GM21528 (cell line): ENCODE measurements around the gene CCDC92.

ENCODE experiments used
- ATAC-seq: cut with Tn5 transposase; IDR thresholded peaks from one replicate; pipeline ENCODE4 v1.9.1; 2021; ENCODE audit warnings: mild to moderate bottlenecking, moderate library complexity; ENCODE audit not compliant: unreplicated experiment, low FRiP score

The CCDC92 gene

GRCh38 chr12:123938679-123939480 lies 33.8 kb downstream of the CCDC92 start:
- no peak for ATAC-seq

GRCh38 chr12:123937707-123938591 lies 34.7 kb downstream of the CCDC92 start:
- ATAC-seq: no peak

GRCh38 chr12:123936956-123937706 lies 35.5 kb downstream of the CCDC92 start:
- no peak for ATAC-seq

- no peak for ATAC-seq
These were observed 36.2 kb downstream of the CCDC92 start for GRCh38 chr12:123936471-123936870.

- no peak for ATAC-seq
These were observed 36.7 kb downstream of the CCDC92 start for GRCh38 chr12:123935956-123936355.

- no peak for ATAC-seq
These were observed 37.8 kb downstream of the CCDC92 start for GRCh38 chr12:123934829-123935228.

- no peak for ATAC-seq
These were observed 38.5 kb downstream of the CCDC92 start for GRCh38 chr12:123934016-123934620.

GRCh38 chr12:123933214-123933613 lies 39.4 kb downstream of the CCDC92 start:
- no peak for ATAC-seq

- ATAC-seq: no peak
These were observed 40.8 kb downstream of the CCDC92 start for GRCh38 chr12:123931686-123932321.

- no peak for ATAC-seq
These were observed 42.6 kb downstream of the CCDC92 start for GRCh38 chr12:123929946-123930583.

- ATAC-seq: no peak
These were observed 43.7 kb downstream of the CCDC92 start for GRCh38 chr12:123928897-123929296.

- ATAC-seq: no peak
These were observed 44.3 kb downstream of the CCDC92 start for GRCh38 chr12:123928274-123928865.

GRCh38 chr12:123924539-123924938 lies 48.1 kb downstream of the CCDC92 start:
- no peak for ATAC-seq

- ATAC-seq: no peak
These were observed 48.7 kb downstream of the CCDC92 start for GRCh38 chr12:123923927-123924326.

GRCh38 chr12:123923038-123923437 lies 49.6 kb downstream of the CCDC92 start:
- ATAC-seq: no peak

- ATAC-seq: no peak
These were observed 52.7 kb downstream of the CCDC92 start for GRCh38 chr12:123919980-123920360.

GRCh38 chr12:123917337-123917850 lies 55.2 kb downstream of the CCDC92 start:
- ATAC-seq: no peak

GRCh38 chr12:123916729-123917128 lies 55.9 kb downstream of the CCDC92 start:
- no peak for ATAC-seq
